Measurements from ENCODE around the gene CRADD. TPM values are rescaled to one million over a fixed set of nuclear protein-coding genes. Genes with fewer than 3 reads are reported as not detected.

CRADD gene
- total RNA-seq, 4 donors from 2014 or later, result 19.4 to 28.7 (median 22.6) TPM

DNA sequence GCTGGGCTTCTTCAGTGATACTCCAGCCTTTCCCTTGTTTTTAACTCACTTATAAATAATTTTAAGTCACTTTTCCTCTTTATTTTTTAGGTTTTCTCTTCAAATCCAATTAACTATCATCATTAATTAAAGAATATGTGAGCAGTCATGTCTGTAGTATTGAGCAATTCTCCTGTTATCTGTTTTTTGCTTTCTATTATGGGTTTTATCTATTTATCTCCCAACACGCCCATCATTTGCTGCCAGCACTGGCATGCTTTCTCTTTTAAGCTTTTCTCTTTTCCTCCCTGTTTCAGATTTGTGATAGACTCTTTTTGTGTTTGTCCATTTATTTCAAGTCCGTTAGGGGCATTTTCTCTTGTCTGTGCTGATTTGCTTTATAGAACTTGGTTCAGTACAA lies 72.3 kb downstream of the CRADD start:
- no peak overlapping the region for H3K4me3 ChIP-seq
- no peaks in the 10 kb centered on the region for H3K27me3 ChIP-seq
- ATAC-seq (no peak), DNase-seq (no peak)
- H3K36me3 ChIP-seq, result no peaks in the 10 kb centered on the region
- in situ Hi-C loops (cut with MboI; ENCODE audit: low sequenced_read_pairs in 4 of 4), result loop anchor here (10.0 to 25.0 kb wide), 8 partner anchors 75 to 345 kb away; partner anchors contain the start of genes CRADD (in 1 of the 4) and SOCS2 (in 1 of the 4)
- H3K4me1 ChIP-seq, result peaks cover 19 to 39% of the 10 kb centered on the region in 2 donors
- no peak for TF ChIP-seq POLR2A (IDR thresholded peaks at IDR 0.05)
- TF ChIP-seq, protein P1, sequence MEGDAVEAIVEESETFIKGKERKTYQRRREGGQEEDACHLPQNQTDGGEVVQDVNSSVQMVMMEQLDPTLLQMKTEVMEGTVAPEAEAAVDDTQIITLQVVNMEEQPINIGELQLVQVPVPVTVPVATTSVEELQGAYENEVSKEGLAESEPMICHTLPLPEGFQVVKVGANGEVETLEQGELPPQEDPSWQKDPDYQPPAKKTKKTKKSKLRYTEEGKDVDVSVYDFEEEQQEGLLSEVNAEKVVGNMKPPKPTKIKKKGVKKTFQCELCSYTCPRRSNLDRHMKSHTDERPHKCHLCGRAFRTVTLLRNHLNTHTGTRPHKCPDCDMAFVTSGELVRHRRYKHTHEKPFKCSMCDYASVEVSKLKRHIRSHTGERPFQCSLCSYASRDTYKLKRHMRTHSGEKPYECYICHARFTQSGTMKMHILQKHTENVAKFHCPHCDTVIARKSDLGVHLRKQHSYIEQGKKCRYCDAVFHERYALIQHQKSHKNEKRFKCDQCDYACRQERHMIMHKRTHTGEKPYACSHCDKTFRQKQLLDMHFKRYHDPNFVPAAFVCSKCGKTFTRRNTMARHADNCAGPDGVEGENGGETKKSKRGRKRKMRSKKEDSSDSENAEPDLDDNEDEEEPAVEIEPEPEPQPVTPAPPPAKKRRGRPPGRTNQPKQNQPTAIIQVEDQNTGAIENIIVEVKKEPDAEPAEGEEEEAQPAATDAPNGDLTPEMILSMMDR (IDR thresholded peaks at IDR 0.05 in 4 of 5, conservative IDR thresholded peaks at IDR 0.05 in 1 of 5), result no peak
- no peak overlapping the region for H3K27ac ChIP-seq
- no peaks in the 10 kb centered on the region for H3K9me3 ChIP-seq
- intact Hi-C loops (cut with DNase I; ENCODE audit: low total_unique reads), result no loop called here

GRCh38 chr12:93750056-93750455 lies 72.9 kb downstream of the CRADD start:
- Histone ChIP-seq H3K27me3 (no peaks in the 10 kb centered on the region), H3K27ac (no peak overlapping the region), H3K4me3 (no peak overlapping the region), H3K36me3 (no peaks in the 10 kb centered on the region), H3K4me1 (peaks cover 19 to 39% of the 10 kb centered on the region in 2 donors), H3K9me3 (no peaks in the 10 kb centered on the region)
- intact Hi-C loops (cut with DNase I; ENCODE audit: low total_unique reads) (no loop called here), in situ Hi-C loops (cut with MboI; ENCODE audit: low sequenced_read_pairs in 4 of 4) (loop anchor here in 3 of 4 donors (10.0 to 25.0 kb wide), 2 partner anchors 337 to 345 kb away; no protein-coding TSS in a partner anchor)
- no peak for DNase-seq
- ATAC-seq, result no peak
- TF ChIP-seq, protein P1 (IDR thresholded peaks at IDR 0.05 in 4 of 5, conservative IDR thresholded peaks at IDR 0.05 in 1 of 5), result no peak
- no peak for TF ChIP-seq POLR2A (IDR thresholded peaks at IDR 0.05)

DNA sequence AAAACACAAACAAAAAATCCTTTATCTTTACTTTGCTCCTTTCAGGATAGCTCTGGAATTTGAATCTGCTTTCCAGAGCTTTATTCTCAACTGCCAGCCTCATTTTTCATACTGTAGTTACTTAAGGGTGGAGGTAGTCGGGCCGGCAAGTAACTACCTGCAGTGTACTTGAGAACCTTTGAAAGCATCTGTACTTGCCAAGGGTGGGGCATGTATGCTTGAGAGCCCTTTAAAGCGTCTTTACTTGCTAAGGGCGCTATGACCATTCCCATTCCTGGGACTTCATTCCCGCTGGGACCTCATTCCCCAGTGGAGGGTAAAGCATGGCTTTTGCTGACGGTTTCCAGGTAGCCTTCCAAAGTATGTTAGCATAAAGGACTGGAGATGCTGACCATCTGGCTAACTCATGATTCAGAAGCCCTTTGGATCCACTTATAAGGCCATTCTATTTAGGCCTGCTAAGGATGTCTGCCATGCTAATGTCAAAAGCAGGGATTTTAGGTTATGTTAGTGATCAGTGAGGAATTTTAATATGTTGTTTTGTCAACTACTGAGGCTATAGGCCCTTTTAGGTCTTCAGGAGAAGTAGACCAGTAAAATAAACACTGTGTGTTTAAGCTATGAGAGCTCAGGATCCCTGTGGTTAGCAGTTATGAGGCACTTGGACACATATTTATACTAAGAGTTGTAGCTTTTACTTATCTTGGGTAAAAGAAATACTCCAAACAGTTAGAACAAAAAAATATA lies 74.9 kb downstream of the CRADD start:
- TF ChIP-seq, protein P1 (IDR thresholded peaks at IDR 0.05 in 4 of 5, conservative IDR thresholded peaks at IDR 0.05 in 1 of 5), result no peak
- TF ChIP-seq POLR2A (IDR thresholded peaks at IDR 0.05), result no peak
- no peak overlapping the region for H3K27ac ChIP-seq
- H3K4me1 ChIP-seq, result peaks cover 7 to 21% of the 10 kb centered on the region in 2 donors
- no peaks in the 10 kb centered on the region for H3K9me3 ChIP-seq
- H3K4me3 ChIP-seq, result no peak overlapping the region
- no peaks in the 10 kb centered on the region for H3K36me3 ChIP-seq
- in situ Hi-C loops (cut with MboI; ENCODE audit: low sequenced_read_pairs in 4 of 4) (loop anchor here in 3 of 4 donors (10.0 to 25.0 kb wide), 2 partner anchors 335 to 343 kb away; no protein-coding TSS in a partner anchor), intact Hi-C loops (cut with DNase I; ENCODE audit: low total_unique reads) (no loop called here)
- no peaks in the 10 kb centered on the region for H3K27me3 ChIP-seq
- DNase-seq (no peak), ATAC-seq (no peak)

DNA sequence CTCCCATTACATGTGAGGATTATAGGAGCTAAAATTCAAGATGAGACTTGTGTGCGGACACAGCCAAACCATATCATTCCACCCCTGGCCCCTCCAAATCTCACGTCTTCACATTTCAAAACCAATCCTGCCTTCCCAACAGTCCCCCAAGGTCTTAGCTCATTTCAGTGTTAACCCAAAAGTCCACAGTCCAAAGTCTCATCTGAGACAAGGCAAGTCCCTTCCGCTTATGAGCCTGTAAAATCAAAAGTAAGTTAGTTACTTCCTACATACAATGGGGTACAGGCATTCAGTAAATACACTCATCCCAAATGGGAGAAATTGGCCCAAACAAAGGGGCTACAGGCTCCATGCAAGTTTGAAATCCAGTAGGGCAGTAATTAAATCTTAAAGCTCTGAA lies 76.1 kb downstream of the CRADD start:
- ATAC-seq (no peak), DNase-seq (no peak)
- in situ Hi-C loops (cut with MboI; ENCODE audit: low sequenced_read_pairs in 4 of 4), result loop anchor here in 3 of 4 donors (10.0 to 25.0 kb wide), 2 partner anchors 334 to 342 kb away; no protein-coding TSS in a partner anchor
- Histone ChIP-seq H3K27me3 (no peaks in the 10 kb centered on the region), H3K9me3 (no peaks in the 10 kb centered on the region), H3K36me3 (no peaks in the 10 kb centered on the region), H3K4me1 (peaks cover 10 to 16% of the 10 kb centered on the region in 2 donors), H3K4me3 (no peak overlapping the region), H3K27ac (no peak overlapping the region)
- TF ChIP-seq, protein P1 (IDR thresholded peaks at IDR 0.05 in 4 of 5, conservative IDR thresholded peaks at IDR 0.05 in 1 of 5), result no peak
- TF ChIP-seq POLR2A (IDR thresholded peaks at IDR 0.05), result no peak
- intact Hi-C loops (cut with DNase I; ENCODE audit: low total_unique reads), result no loop called here

All from gastrocnemius medialis (tissue), 4 donors.